ENCODE results near the gene KRT7.

KRT7 gene

GRCh38 chr12:52190860-52191729, 41.9 kb upstream of the KRT7 start:
- Histone ChIP-seq H3K4me3 (ENCODE audit: low read depth in 1 of 2, low read length in 2 of 2) (no peak overlapping the region), H3K27ac (ENCODE audit: low read depth, low read length) (no peak overlapping the region), H3K9ac (ENCODE audit: low read length) (no peak overlapping the region), H3K36me3 (ENCODE audit: insufficient read depth, low read length) (no peaks in the 10 kb centered on the region), H3K4me1 (ENCODE audit: insufficient read depth, low read length) (peaks cover 45% of the 10 kb centered on the region), H3K27me3 (ENCODE audit: control insufficient read depth in 1 of 2, insufficient read depth in 2 of 2, low read length in 2 of 2) (no peaks in the 10 kb centered on the region), H3K9me3 (ENCODE audit: low read length) (no peaks in the 10 kb centered on the region)

GRCh38 chr12:52191841-52192791, 40.9 kb upstream of the KRT7 start, which contains the start of gene KRT80:
TSS of gene KRT80 (minus strand) at chr12:52192014. CDS start at chr12:52191902, 112 bp downstream.
- no peaks in the 10 kb centered on the region for H3K36me3 ChIP-seq (ENCODE audit: insufficient read depth, low read length)
- no peaks in the 10 kb centered on the region for H3K9me3 ChIP-seq (ENCODE audit: low read length)
- no peak within 1 kb of the TSS for H3K9ac ChIP-seq (ENCODE audit: low read length)
- peak within 1 kb of the TSS in 1 of 2 donors; percentile 16 for H3K4me3 ChIP-seq (ENCODE audit: low read depth in 1 of 2, low read length in 2 of 2)
- H3K27ac ChIP-seq (ENCODE audit: low read depth, low read length): no peak within 1 kb of the TSS
- H3K27me3 ChIP-seq (ENCODE audit: control insufficient read depth in 1 of 2, insufficient read depth in 2 of 2, low read length in 2 of 2): no peaks in the 10 kb centered on the region
- H3K4me1 ChIP-seq (ENCODE audit: insufficient read depth, low read length): peaks cover 42% of the 10 kb centered on the region

GRCh38 chr12:52193532-52193931, 39.5 kb upstream of the KRT7 start:
- H3K9me3 ChIP-seq (ENCODE audit: low read length): no peaks in the 10 kb centered on the region
- H3K9ac ChIP-seq (ENCODE audit: low read length): no peak overlapping the region
- no peak overlapping the region for H3K4me3 ChIP-seq (ENCODE audit: low read depth in 1 of 2, low read length in 2 of 2)
- no peak overlapping the region for H3K27ac ChIP-seq (ENCODE audit: low read depth, low read length)
- no peaks in the 10 kb centered on the region for H3K36me3 ChIP-seq (ENCODE audit: insufficient read depth, low read length)
- H3K27me3 ChIP-seq (ENCODE audit: control insufficient read depth in 1 of 2, insufficient read depth in 2 of 2, low read length in 2 of 2): no peaks in the 10 kb centered on the region
- H3K4me1 ChIP-seq (ENCODE audit: insufficient read depth, low read length): peaks cover 42% of the 10 kb centered on the region

- no peak overlapping the region for H3K9ac ChIP-seq (ENCODE audit: low read length)
- no peaks in the 10 kb centered on the region for H3K9me3 ChIP-seq (ENCODE audit: low read length)
- no peak overlapping the region for H3K4me3 ChIP-seq (ENCODE audit: low read depth in 1 of 2, low read length in 2 of 2)
- H3K36me3 ChIP-seq (ENCODE audit: insufficient read depth, low read length): no peaks in the 10 kb centered on the region
- H3K4me1 ChIP-seq (ENCODE audit: insufficient read depth, low read length): peaks cover 42% of the 10 kb centered on the region
- H3K27ac ChIP-seq (ENCODE audit: low read depth, low read length): no peak overlapping the region
- H3K27me3 ChIP-seq (ENCODE audit: control insufficient read depth in 1 of 2, insufficient read depth in 2 of 2, low read length in 2 of 2): no peaks in the 10 kb centered on the region
Observed at GRCh38 chr12:52193991-52194390, 39.1 kb upstream of the KRT7 start.

- H3K9ac ChIP-seq (ENCODE audit: low read length): no peak overlapping the region
- H3K4me1 ChIP-seq (ENCODE audit: insufficient read depth, low read length): peaks cover 42% of the 10 kb centered on the region
- H3K9me3 ChIP-seq (ENCODE audit: low read length): no peaks in the 10 kb centered on the region
- H3K27ac ChIP-seq (ENCODE audit: low read depth, low read length): no peak overlapping the region
- no peak overlapping the region for H3K4me3 ChIP-seq (ENCODE audit: low read depth in 1 of 2, low read length in 2 of 2)
- no peaks in the 10 kb centered on the region for H3K27me3 ChIP-seq (ENCODE audit: control insufficient read depth in 1 of 2, insufficient read depth in 2 of 2, low read length in 2 of 2)
- no peaks in the 10 kb centered on the region for H3K36me3 ChIP-seq (ENCODE audit: insufficient read depth, low read length)
Observed at GRCh38 chr12:52195065-52195730, 37.8 kb upstream of the KRT7 start.

- H3K4me3 ChIP-seq (ENCODE audit: low read depth in 1 of 2, low read length in 2 of 2): no peak overlapping the region
- no peak overlapping the region for H3K9ac ChIP-seq (ENCODE audit: low read length)
- no peaks in the 10 kb centered on the region for H3K9me3 ChIP-seq (ENCODE audit: low read length)
- H3K36me3 ChIP-seq (ENCODE audit: insufficient read depth, low read length): no peaks in the 10 kb centered on the region
- H3K27ac ChIP-seq (ENCODE audit: low read depth, low read length): no peak overlapping the region
- no peaks in the 10 kb centered on the region for H3K27me3 ChIP-seq (ENCODE audit: control insufficient read depth in 1 of 2, insufficient read depth in 2 of 2, low read length in 2 of 2)
- H3K4me1 ChIP-seq (ENCODE audit: insufficient read depth, low read length): peaks cover 27% of the 10 kb centered on the region
Observed at GRCh38 chr12:52197371-52198231, 35.4 kb upstream of the KRT7 start.

- H3K4me1 ChIP-seq (ENCODE audit: insufficient read depth, low read length): peaks cover 16% of the 10 kb centered on the region
- no peak overlapping the region for H3K27ac ChIP-seq (ENCODE audit: low read depth, low read length)
- H3K36me3 ChIP-seq (ENCODE audit: insufficient read depth, low read length): no peaks in the 10 kb centered on the region
- H3K9ac ChIP-seq (ENCODE audit: low read length): no peak overlapping the region
- H3K27me3 ChIP-seq (ENCODE audit: control insufficient read depth in 1 of 2, insufficient read depth in 2 of 2, low read length in 2 of 2): no peaks in the 10 kb centered on the region
- no peak overlapping the region for H3K4me3 ChIP-seq (ENCODE audit: low read depth in 1 of 2, low read length in 2 of 2)
- H3K9me3 ChIP-seq (ENCODE audit: low read length): no peaks in the 10 kb centered on the region
Observed at GRCh38 chr12:52198454-52199215, 34.4 kb upstream of the KRT7 start.

GRCh38 chr12:52199294-52199919, 33.6 kb upstream of the KRT7 start:
- Histone ChIP-seq H3K4me3 (ENCODE audit: low read depth in 1 of 2, low read length in 2 of 2) (no peak overlapping the region), H3K36me3 (ENCODE audit: insufficient read depth, low read length) (no peaks in the 10 kb centered on the region), H3K27me3 (ENCODE audit: control insufficient read depth in 1 of 2, insufficient read depth in 2 of 2, low read length in 2 of 2) (no peaks in the 10 kb centered on the region), H3K9me3 (ENCODE audit: low read length) (no peaks in the 10 kb centered on the region), H3K4me1 (ENCODE audit: insufficient read depth, low read length) (peaks cover 9% of the 10 kb centered on the region), H3K27ac (ENCODE audit: low read depth, low read length) (no peak overlapping the region), H3K9ac (ENCODE audit: low read length) (no peak overlapping the region)

- H3K27ac ChIP-seq (ENCODE audit: low read depth, low read length): no peak overlapping the region
- no peaks in the 10 kb centered on the region for H3K9me3 ChIP-seq (ENCODE audit: low read length)
- no peak overlapping the region for H3K9ac ChIP-seq (ENCODE audit: low read length)
- no peak overlapping the region for H3K4me3 ChIP-seq (ENCODE audit: low read depth in 1 of 2, low read length in 2 of 2)
- H3K36me3 ChIP-seq (ENCODE audit: insufficient read depth, low read length): no peaks in the 10 kb centered on the region
- H3K4me1 ChIP-seq (ENCODE audit: insufficient read depth, low read length): peaks cover under 1% of the 10 kb centered on the region
- no peaks in the 10 kb centered on the region for H3K27me3 ChIP-seq (ENCODE audit: control insufficient read depth in 1 of 2, insufficient read depth in 2 of 2, low read length in 2 of 2)
Observed at GRCh38 chr12:52200086-52200780, 32.8 kb upstream of the KRT7 start.

All from muscle layer of colon (tissue), 2 donors.